ENCODE data around the gene LRIG3.

DNA sequence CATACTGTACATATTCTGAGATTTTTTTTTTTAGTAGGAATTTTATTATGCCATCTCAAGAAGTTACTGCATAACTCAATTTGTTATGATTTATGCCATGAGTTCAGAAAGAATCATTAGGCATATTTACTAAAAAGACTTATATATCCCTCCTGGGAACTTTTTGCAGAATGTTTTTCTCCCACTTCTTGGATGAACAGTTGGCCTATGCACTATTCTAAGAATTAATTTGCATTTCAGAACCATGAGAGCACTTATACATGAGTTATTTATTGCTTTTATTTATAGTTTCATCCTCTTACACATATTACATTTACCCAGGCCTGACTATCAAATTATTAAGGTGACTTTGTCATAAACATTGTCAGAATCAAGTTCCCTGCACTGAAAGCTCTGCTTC lies 6.3 kb upstream of the LRIG3 start:
- TF ChIP-seq, protein P1, sequence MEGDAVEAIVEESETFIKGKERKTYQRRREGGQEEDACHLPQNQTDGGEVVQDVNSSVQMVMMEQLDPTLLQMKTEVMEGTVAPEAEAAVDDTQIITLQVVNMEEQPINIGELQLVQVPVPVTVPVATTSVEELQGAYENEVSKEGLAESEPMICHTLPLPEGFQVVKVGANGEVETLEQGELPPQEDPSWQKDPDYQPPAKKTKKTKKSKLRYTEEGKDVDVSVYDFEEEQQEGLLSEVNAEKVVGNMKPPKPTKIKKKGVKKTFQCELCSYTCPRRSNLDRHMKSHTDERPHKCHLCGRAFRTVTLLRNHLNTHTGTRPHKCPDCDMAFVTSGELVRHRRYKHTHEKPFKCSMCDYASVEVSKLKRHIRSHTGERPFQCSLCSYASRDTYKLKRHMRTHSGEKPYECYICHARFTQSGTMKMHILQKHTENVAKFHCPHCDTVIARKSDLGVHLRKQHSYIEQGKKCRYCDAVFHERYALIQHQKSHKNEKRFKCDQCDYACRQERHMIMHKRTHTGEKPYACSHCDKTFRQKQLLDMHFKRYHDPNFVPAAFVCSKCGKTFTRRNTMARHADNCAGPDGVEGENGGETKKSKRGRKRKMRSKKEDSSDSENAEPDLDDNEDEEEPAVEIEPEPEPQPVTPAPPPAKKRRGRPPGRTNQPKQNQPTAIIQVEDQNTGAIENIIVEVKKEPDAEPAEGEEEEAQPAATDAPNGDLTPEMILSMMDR (IDR thresholded peaks at IDR 0.05): no peak
- no peak for TF ChIP-seq POLR2A (IDR thresholded peaks at IDR 0.05)

Measured in thyroid gland (tissue), 4 donors.